Liver (tissue), 9 donors: Measurements from ENCODE around the gene HSP90AA1. TPM values are rescaled to one million over a fixed set of nuclear protein-coding genes. Genes with fewer than 3 reads are reported as not detected.

Source experiments
- DNase-seq: peaks from one replicate; pipeline ENCODE4 v3.0.0-alpha.2; 2017; ENCODE audit warnings: low spot score
- H3K27ac ChIP-seq, 2 donors: one replicate each; pipeline ENCODE4 v1.7.0; 2013; ENCODE audit warnings: inconsistent platforms in 2 of 2, low read length in 2 of 2, control low read depth in 1 of 2, low read depth in 1 of 2, mild to moderate bottlenecking in 1 of 2
- H3K27me3 ChIP-seq, 4 donors: one replicate each; pipeline versions ENCODE4 v1.6.1 to v1.7.0; 2013; ENCODE audit warnings: low read length in 3 of 4, inconsistent platforms in 1 of 4, mild to moderate bottlenecking in 1 of 4, moderate library complexity in 1 of 4; ENCODE audit not compliant: control insufficient read depth in 4 of 4, insufficient read depth in 4 of 4
- H3K36me3 ChIP-seq, 4 donors: one replicate each; pipeline versions ENCODE4 v1.6.1 to v1.7.0; 2013; ENCODE audit warnings: low read length in 3 of 4, mild to moderate bottlenecking in 3 of 4, low read depth in 1 of 4, moderate library complexity in 1 of 4; ENCODE audit not compliant: control insufficient read depth in 4 of 4, insufficient read depth in 3 of 4
- H3K4me1 ChIP-seq, 4 donors: one replicate each; pipeline versions ENCODE4 v1.6.1 to v1.7.0; 2013; ENCODE audit warnings: low read length in 3 of 4, mild to moderate bottlenecking in 3 of 4, moderate library complexity in 1 of 4; ENCODE audit not compliant: control insufficient read depth in 4 of 4, insufficient read depth in 4 of 4
- H3K4me3 ChIP-seq, 3 donors: one replicate each; pipeline versions ENCODE4 v1.6.1 to v1.7.0; 2013; ENCODE audit warnings: low read length in 3 of 3, control low read depth in 1 of 3, low read depth in 1 of 3, mild to moderate bottlenecking in 1 of 3
- H3K9ac ChIP-seq, 2 donors: one replicate each; pipeline ENCODE4 v1.7.0; 2013; ENCODE audit warnings: low read length in 2 of 2, mild to moderate bottlenecking in 2 of 2, moderate library complexity in 2 of 2, control low read depth in 1 of 2, low read depth in 1 of 2
- H3K9me3 ChIP-seq, 4 donors: one replicate each; pipeline versions ENCODE4 v1.6.1 to v1.7.0; 2013; ENCODE audit warnings: low read length in 3 of 4; ENCODE audit not compliant: control insufficient read depth in 4 of 4
- CTCF ChIP-seq: fragments of 150-350 bp; IDR thresholded peaks from 2 replicates; pipeline ENCODE4 v1.5.1; 2017; ENCODE audit warnings: improper control_type of control experiment, low read depth, low read length; ENCODE audit not compliant: missing input control
- EGR1 ChIP-seq, 2 donors: IDR thresholded peaks; 2 replicates each; pipeline ENCODE4 v1.6.1; 2016 to 2018; ENCODE audit warnings: antibody characterized with exemption in 2 of 2, low read depth in 2 of 2
- FOXA1 ChIP-seq: IDR thresholded peaks from 2 replicates; pipeline ENCODE4 v1.6.1; 2016; ENCODE audit warnings: antibody characterized with exemption
- FOXA2 ChIP-seq: IDR thresholded peaks from 2 replicates; pipeline ENCODE4 v1.6.1; 2016; ENCODE audit warnings: antibody characterized with exemption
- GABPA ChIP-seq, 2 donors: IDR thresholded peaks in 1 of 2; conservative IDR thresholded peaks in 1 of 2; 2 replicates each; pipeline ENCODE4 v1.6.1; 2016; ENCODE audit warnings: antibody characterized with exemption in 2 of 2, mild to moderate bottlenecking in 1 of 2, moderate library complexity in 1 of 2
- HNF4A ChIP-seq, 2 donors: conservative IDR thresholded peaks; 2 replicates each; pipeline ENCODE4 v1.6.1; 2016; ENCODE audit warnings: antibody characterized with exemption in 2 of 2, mild to moderate bottlenecking in 2 of 2
- HNF4G ChIP-seq: IDR thresholded peaks from 2 replicates; pipeline ENCODE4 v1.6.1; 2016; ENCODE audit warnings: antibody characterized with exemption
- JUND ChIP-seq, 2 donors: IDR thresholded peaks; 2 replicates each; pipeline ENCODE4 v1.6.1; 2016; ENCODE audit warnings: antibody characterized with exemption in 2 of 2
- NR2F2 ChIP-seq: IDR thresholded peaks from 2 replicates; pipeline ENCODE4 v1.6.1; 2016; ENCODE audit warnings: antibody characterized with exemption
- RAD21 ChIP-seq, 2 donors: IDR thresholded peaks; 2 replicates each; pipeline ENCODE4 v1.6.1; 2016; ENCODE audit warnings: antibody characterized with exemption in 2 of 2, mild to moderate bottlenecking in 2 of 2
- REST ChIP-seq: IDR thresholded peaks from 2 replicates; pipeline ENCODE4 v1.6.1; 2016; ENCODE audit warnings: antibody characterized with exemption, mild to moderate bottlenecking
- RXRA ChIP-seq, 2 donors: IDR thresholded peaks; 2 replicates each; pipeline ENCODE4 v1.6.1; 2017 to 2018; ENCODE audit warnings: antibody characterized with exemption in 2 of 2, mild to moderate bottlenecking in 1 of 2
- SP1 ChIP-seq: IDR thresholded peaks from 2 replicates; pipeline ENCODE4 v1.6.1; 2018; ENCODE audit warnings: antibody characterized with exemption, mild to moderate bottlenecking
- TAF1 ChIP-seq: conservative IDR thresholded peaks from 2 replicates; pipeline ENCODE4 v1.6.1; 2016; ENCODE audit warnings: antibody characterized with exemption, mild to moderate bottlenecking
- WGBS: extraction: QIAGEN DNeasy Blood & Tissue Kit; methylation state at CpG from one replicate; pipeline ENCODE4 v1.1.7; 2013; 5-methylcytosine and 5-hydroxymethylcytosine counted together
- polyA plus RNA-seq, 2 donors: library from polyadenylated mRNA; stranded (reverse) in 1 of 2; unstranded in 1 of 2; fragments of 200-250 nt in 1 of 2; fragments of >200 nt in 1 of 2; fragmentation: Nextera tagmentation in 1 of 2; extraction: Ambion mirVana in 1 of 2; gene quantifications; one replicate each; pipeline versions ENCODE4 v1.2.1 to v1.2.3, GENCODE V29; 2013 to 2015
- total RNA-seq, 2 donors: library from RNA; depleted of rRNA; stranded (reverse); fragments of >200 nt; gene quantifications; one replicate each; pipeline ENCODE4 v1.2.3, GENCODE V29; 2014
- TF ChIP-seq, protein P1 (sequence below): IDR thresholded peaks from 2 replicates; pipeline ENCODE4 v1.6.1; 2016; ENCODE audit warnings: antibody characterized with exemption
- TF ChIP-seq, protein P2 (sequence below): IDR thresholded peaks from 2 replicates; pipeline ENCODE4 v1.6.1; 2016; ENCODE audit warnings: antibody characterized with exemption
- donor health status: healthy.
- donor health status: healthy.
- donor health status: healthy.
- donor health status: healthy.
- donor health status: healthy.

Gene HSP90AA1
- total and polyA plus RNA-seq, 4 donors, result 174 to 386 (median 287) TPM

- H3K9me3 ChIP-seq, result no peaks in the 10 kb centered on the region
- H3K27ac ChIP-seq, result no peak overlapping the region
- peak; percentile 75 for DNase-seq
- H3K9ac ChIP-seq, result no peak overlapping the region
- no peaks in the 10 kb centered on the region for H3K27me3 ChIP-seq
- no peaks in the 10 kb centered on the region for H3K4me1 ChIP-seq
- TF ChIP-seq RAD21 (IDR thresholded peaks at IDR 0.05), result peak; percentile 62 to 63
- TF ChIP-seq CTCF, result peak; percentile 36
- no peak for TF ChIP-seq SP1
- no peak overlapping the region for H3K4me3 ChIP-seq
- H3K36me3 ChIP-seq, result peaks cover 24 to 72% (median 62%) of the 10 kb centered on the region in 4 donors
- 64% methylated on average over 23 of the region's 23 CpGs for WGBS
Measured at GRCh38 chr14:102046337-102047278, 40.2 kb downstream of the HSP90AA1 start.

DNA sequence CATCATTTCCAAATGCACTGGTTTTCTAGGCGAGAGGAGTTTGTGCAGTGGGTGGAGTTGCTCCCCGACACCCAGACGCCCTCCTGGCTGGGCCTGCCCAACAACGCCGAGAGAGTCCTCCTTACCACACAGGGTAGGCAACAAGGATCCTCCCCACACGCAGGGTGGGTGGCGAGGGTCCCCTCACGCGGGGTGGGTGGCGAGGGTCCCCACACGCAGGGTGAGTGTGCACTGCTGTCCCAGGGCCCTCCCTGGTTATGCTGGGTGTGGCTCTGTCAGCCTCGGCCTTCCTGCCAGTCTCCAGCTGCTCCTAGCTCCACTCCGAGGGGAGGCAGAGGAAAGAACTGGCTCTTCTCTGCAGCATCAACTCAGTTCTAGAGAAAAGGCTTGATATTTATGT is 42.3 kb downstream of the HSP90AA1 start:
- 91% methylated on average over 13 of the region's 13 CpGs for WGBS
- no peak for DNase-seq
- no peaks in the 10 kb centered on the region for H3K27me3 ChIP-seq
- no peaks in the 10 kb centered on the region for H3K4me1 ChIP-seq
- H3K9ac ChIP-seq, result no peak overlapping the region
- no peaks in the 10 kb centered on the region for H3K9me3 ChIP-seq
- no peak overlapping the region for H3K27ac ChIP-seq
- H3K4me3 ChIP-seq, result no peak overlapping the region
- TF ChIP-seq HNF4A (conservative IDR thresholded peaks at IDR 0.05) (no peak), FOXA1 (no peak), CTCF (no peak), GABPA (IDR thresholded peaks at IDR 0.05 in 1 of 2, conservative IDR thresholded peaks at IDR 0.05 in 1 of 2) (no peak), RXRA (IDR thresholded peaks at IDR 0.05) (no peak), TAF1 (no peak), RAD21 (IDR thresholded peaks at IDR 0.05) (no peak), NR2F2 (no peak), REST (no peak), FOXA2 (no peak), HNF4G (no peak), JUND (IDR thresholded peaks at IDR 0.05) (no peak), EGR1 (IDR thresholded peaks at IDR 0.05; ENCODE audit: low read depth in 2 of 2) (no peak)
- TF ChIP-seq, protein P1, sequence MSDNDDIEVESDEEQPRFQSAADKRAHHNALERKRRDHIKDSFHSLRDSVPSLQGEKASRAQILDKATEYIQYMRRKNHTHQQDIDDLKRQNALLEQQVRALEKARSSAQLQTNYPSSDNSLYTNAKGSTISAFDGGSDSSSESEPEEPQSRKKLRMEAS, result no peak
- TF ChIP-seq, protein P2, sequence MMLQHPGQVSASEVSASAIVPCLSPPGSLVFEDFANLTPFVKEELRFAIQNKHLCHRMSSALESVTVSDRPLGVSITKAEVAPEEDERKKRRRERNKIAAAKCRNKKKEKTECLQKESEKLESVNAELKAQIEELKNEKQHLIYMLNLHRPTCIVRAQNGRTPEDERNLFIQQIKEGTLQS, result no peak
- H3K36me3 ChIP-seq, result peaks cover 25 to 75% (median 67%) of the 10 kb centered on the region in 4 donors
